Mucosa of descending colon (tissue), 3 donors: ENCODE data around the gene ODAD4. TPM values are rescaled to one million over a fixed set of nuclear protein-coding genes. Genes with fewer than 3 reads are reported as not detected.

Source experiments
- ATAC-seq: fragments of 200-7000 bp; cut with Tn5 transposase; one replicate; pipeline ENCODE4 v1.9.1; 2020; ENCODE audit warnings: mild to moderate bottlenecking, moderate library complexity
- DNase-seq, 3 donors: peaks; one replicate each; pipeline ENCODE4 v3.0.0-alpha.2; 2020
- H3K36me3 ChIP-seq: fragments of 200-600 bp; one replicate; pipeline ENCODE4 v1.8.0; 2021; ENCODE audit warnings: low read depth, mild to moderate bottlenecking
- H3K4me1 ChIP-seq: fragments of 200-600 bp; one replicate; pipeline ENCODE4 v1.8.0; 2021; ENCODE audit warnings: low read depth, mild to moderate bottlenecking
- H3K4me3 ChIP-seq: fragments of 200-600 bp; one replicate; pipeline ENCODE4 v1.8.0; 2021; ENCODE audit warnings: mild to moderate bottlenecking
- H3K9me3 ChIP-seq: fragments of 200-600 bp; one replicate; pipeline ENCODE4 v1.8.0; 2021; ENCODE audit warnings: mild to moderate bottlenecking
- intact Hi-C, 2 donors: fragments of 100-400 bp; cut with DNase I in 1 of 2; cut with micrococcal nuclease in 1 of 2; formaldehyde crosslinking; loops; one replicate each; pipeline versions ENCODE4 v1.11.0 to v1.11.1; 2022; cut with DNase I, micrococcal nuclease
- total RNA-seq, 3 donors: library from RNA; stranded (reverse); fragmentation: NEBNext Ultra II Directional in 2 of 3; extraction: Animal tissue kit (Norgen Biotek cat#: 25700) in 2 of 3; gene quantifications; one replicate each; pipeline versions ENCODE4 v1.2.1 to v1.2.4, GENCODE V29; 2021 to 2023
- TF ChIP-seq, protein P1 (sequence below): fragments of 200-600 bp; IDR thresholded peaks from one replicate; pipeline ENCODE4 v1.8.0; 2022; ENCODE audit warnings: antibody characterized with exemption, mild to moderate bottlenecking
- donor health status: DM: no; HTN: no; CAD: no; lungs with moderate emphysema.
- donor health status: DM: no; HTN: no; CAD: no.
- donor health status: DM: no; HTN: yes; CAD: no.

Gene ODAD4
- total RNA-seq, 3 donors from 2014 or later = 0.34 to 2.1 TPM; not detected in 1

DNA sequence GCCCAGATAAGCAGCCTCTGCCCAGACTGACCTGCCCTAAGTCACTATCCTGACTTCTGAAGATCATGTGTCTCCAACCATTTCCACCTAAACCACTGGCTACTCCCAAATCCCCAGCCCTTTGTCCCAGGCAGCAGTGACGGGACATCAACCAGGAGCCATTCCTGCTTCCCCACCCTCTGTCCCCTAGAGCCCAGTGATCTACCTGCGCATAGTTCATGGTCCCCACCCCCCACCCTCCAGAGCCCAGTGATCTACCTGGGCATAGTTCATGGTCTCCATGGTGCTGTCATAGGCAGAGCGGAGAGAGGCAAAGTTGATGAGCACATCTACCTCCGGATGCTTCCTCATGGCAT, 38.4 kb upstream of the ODAD4 start:
- H3K4me1 ChIP-seq = no peaks in the 10 kb centered on the region
- H3K4me3 ChIP-seq = no peak overlapping the region
- DNase-seq (no peak), ATAC-seq (no peak)
- no peaks in the 10 kb centered on the region for H3K9me3 ChIP-seq
- TF ChIP-seq, protein P1, sequence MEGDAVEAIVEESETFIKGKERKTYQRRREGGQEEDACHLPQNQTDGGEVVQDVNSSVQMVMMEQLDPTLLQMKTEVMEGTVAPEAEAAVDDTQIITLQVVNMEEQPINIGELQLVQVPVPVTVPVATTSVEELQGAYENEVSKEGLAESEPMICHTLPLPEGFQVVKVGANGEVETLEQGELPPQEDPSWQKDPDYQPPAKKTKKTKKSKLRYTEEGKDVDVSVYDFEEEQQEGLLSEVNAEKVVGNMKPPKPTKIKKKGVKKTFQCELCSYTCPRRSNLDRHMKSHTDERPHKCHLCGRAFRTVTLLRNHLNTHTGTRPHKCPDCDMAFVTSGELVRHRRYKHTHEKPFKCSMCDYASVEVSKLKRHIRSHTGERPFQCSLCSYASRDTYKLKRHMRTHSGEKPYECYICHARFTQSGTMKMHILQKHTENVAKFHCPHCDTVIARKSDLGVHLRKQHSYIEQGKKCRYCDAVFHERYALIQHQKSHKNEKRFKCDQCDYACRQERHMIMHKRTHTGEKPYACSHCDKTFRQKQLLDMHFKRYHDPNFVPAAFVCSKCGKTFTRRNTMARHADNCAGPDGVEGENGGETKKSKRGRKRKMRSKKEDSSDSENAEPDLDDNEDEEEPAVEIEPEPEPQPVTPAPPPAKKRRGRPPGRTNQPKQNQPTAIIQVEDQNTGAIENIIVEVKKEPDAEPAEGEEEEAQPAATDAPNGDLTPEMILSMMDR = no peak
- intact Hi-C loops = no loop called here
- H3K36me3 ChIP-seq = peaks cover 13% of the 10 kb centered on the region

DNA sequence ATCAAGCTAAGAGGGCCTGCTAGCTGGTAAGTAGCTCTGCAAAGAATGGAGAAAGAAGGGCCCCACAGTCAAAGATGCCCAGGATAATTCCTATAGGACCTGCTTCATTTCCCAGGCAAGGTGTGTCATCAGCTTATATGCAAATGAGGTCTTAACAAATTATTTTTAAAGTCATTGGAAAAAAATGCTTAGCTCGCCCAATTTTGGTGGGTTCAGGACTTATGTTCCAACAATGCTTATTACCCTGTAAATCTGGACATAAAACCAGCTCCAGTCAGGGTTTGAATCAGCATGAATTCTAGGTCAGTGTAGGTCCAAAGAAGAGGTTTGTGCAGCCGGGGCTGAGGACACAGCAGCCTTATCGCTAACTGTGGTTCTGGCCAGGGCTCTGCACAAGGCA, 37.0 kb upstream of the ODAD4 start:
- intact Hi-C loops = no loop called here
- ATAC-seq = no peak
- Histone ChIP-seq H3K9me3 (no peaks in the 10 kb centered on the region), H3K36me3 (peaks cover 25% of the 10 kb centered on the region), H3K4me1 (no peaks in the 10 kb centered on the region), H3K4me3 (no peak overlapping the region)
- TF ChIP-seq, protein P1 = no peak
- no peak for DNase-seq

DNA sequence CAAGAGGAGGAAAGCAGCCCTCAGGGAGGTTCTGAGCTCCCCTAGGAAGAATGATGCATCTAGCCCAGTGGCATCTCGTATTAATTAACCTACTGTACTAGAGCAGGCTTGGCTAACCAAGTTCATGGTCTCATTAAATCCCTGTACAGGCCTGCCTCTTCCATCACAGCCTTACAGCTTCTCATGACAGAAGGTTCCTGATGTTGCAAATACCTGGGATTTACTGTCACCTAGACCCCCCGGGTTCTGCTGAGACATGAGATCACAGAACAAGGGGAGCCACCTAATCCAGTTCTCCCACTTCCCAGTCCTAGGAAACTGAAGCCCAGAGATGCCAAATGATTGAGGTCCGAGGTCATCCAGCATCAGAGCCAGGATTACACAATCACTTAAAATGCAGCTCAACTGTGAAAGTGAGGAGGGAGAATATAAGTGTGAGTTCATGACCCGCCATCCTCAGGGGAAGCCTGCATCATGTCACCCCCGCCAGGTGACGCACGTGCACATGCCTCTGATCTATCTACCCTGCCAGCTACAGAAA, 35.6 kb upstream of the ODAD4 start:
- ATAC-seq = peak; percentile 18

DNA sequence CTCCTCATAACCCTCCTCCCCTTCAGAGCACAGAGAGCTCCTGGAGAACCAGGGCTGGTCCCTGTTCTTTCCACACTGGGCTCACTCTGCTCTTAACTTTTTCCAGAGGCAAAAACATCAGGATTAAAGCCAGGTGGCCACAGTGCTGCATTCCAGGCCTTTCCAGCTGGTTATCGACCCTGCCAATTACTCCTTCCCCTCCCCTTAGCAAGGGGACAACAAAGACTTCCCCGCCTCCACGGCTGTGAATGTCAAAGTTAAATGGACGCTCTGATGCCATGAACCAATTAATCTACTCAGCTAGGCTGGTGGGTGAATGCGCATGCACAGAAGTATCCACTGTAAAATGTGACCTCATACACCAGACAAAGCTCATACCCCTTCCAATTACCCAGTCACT, 34.8 kb upstream of the ODAD4 start:
- DNase-seq (no peak), ATAC-seq (no peak)
- Histone ChIP-seq H3K36me3 (peaks cover 27% of the 10 kb centered on the region), H3K9me3 (no peaks in the 10 kb centered on the region), H3K4me3 (no peak overlapping the region), H3K4me1 (no peaks in the 10 kb centered on the region)
- intact Hi-C loops = no loop called here
- TF ChIP-seq, protein P1 = no peak

More for the DNA sequence above, 35.6 kb upstream of the ODAD4 start:
- no peak for DNase-seq
- H3K4me1 ChIP-seq = no peaks in the 10 kb centered on the region
- H3K36me3 ChIP-seq = peaks cover 27% of the 10 kb centered on the region
- H3K4me3 ChIP-seq = no peak overlapping the region
- TF ChIP-seq, protein P1 = no peak
- H3K9me3 ChIP-seq = no peaks in the 10 kb centered on the region
- intact Hi-C loops = no loop called here

DNA sequence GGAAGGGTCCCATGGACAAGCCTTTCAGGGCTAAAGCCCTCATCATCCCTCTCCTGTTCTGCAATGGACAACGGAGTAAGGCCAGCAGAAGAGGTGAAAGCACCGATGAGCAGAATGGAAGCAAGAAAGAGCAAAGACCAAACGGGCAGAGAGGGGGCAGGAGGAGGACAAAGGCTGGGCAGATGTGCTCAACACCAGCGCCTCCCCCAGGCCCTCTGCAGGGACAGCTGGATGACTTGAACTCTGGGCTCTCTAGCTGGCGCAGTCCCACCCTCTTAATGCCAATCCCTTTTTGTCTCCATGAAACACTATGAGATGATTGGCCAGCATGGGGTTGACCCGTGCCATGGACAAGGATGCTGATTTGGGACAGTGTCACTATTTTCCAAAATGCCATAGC, 33.7 kb upstream of the ODAD4 start:
- intact Hi-C loops = no loop called here
- H3K36me3 ChIP-seq = peaks cover 26% of the 10 kb centered on the region
- H3K4me1 ChIP-seq = no peaks in the 10 kb centered on the region
- no peaks in the 10 kb centered on the region for H3K9me3 ChIP-seq
- DNase-seq (no peak), ATAC-seq (no peak)
- H3K4me3 ChIP-seq = no peak overlapping the region
- TF ChIP-seq, protein P1 = no peak

DNA sequence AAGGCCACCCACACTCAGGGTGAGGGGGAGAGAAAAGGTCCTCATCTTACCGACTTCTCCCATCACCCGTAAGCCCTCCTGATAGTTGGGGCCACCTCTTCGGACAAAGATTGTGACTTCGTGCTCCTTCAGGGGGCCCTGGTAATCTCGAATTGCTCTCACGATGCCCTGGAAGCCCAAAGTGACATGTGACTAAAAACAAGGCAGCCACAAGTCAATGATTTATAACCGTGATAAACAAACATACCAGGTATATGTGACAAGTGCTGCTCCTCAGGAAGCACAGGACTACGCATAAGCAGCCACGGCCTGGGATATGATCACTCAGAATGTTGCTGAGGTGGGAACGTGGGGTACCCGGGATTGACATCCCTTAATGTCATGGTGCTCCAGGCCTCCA, 28.8 kb upstream of the ODAD4 start:
- ATAC-seq (no peak), DNase-seq (no peak)
- Histone ChIP-seq H3K36me3 (peaks cover 24% of the 10 kb centered on the region), H3K9me3 (no peaks in the 10 kb centered on the region), H3K4me1 (no peaks in the 10 kb centered on the region), H3K4me3 (no peak overlapping the region)
- intact Hi-C loops = no loop called here
- TF ChIP-seq, protein P1 = no peak
